Activated naive CD8-positive, alpha-beta T cell (primary cell): Measurements from ENCODE around the gene SCIMP.
"Not testable (repeated sequence)": the region's sequence is repeated elsewhere in the genome, so short reads cannot be mapped to it uniquely, and the experiment has no call there.

Source experiments
- H3K27ac Mint-ChIP-seq: one replicate; pipeline ENCODE4 v1.8.0; 2021; ENCODE audit warnings: mixed read lengths
- H3K27me3 Mint-ChIP-seq: one replicate; pipeline ENCODE4 v1.8.0; 2021; ENCODE audit warnings: mixed read lengths
- H3K36me3 Mint-ChIP-seq: one replicate; pipeline ENCODE4 v1.8.0; 2021; ENCODE audit warnings: mixed read lengths
- H3K4me1 Mint-ChIP-seq: one replicate; pipeline ENCODE4 v1.8.0; 2021; ENCODE audit warnings: low read depth, mixed read lengths
- H3K4me3 Mint-ChIP-seq: one replicate; pipeline ENCODE4 v1.8.0; 2021; ENCODE audit warnings: mild to moderate bottlenecking, mixed read lengths
- H3K9me3 Mint-ChIP-seq: one replicate; pipeline ENCODE4 v1.8.0; 2021; ENCODE audit warnings: low read depth, mixed read lengths

Gene SCIMP

GRCh38 chr17:5217562-5217961 is 17.1 kb downstream of the SCIMP start:
- H3K36me3 Mint-ChIP-seq, H3K27me3 Mint-ChIP-seq, H3K9me3 Mint-ChIP-seq, H3K27ac Mint-ChIP-seq, H3K4me3 Mint-ChIP-seq: not testable (repeated sequence)
- H3K4me1 Mint-ChIP-seq: peaks cover 14% of the 10 kb centered on the region

- no peaks in the 10 kb centered on the region for H3K9me3 Mint-ChIP-seq
- peaks cover 21% of the 10 kb centered on the region for H3K4me1 Mint-ChIP-seq
- H3K27me3 Mint-ChIP-seq: no peaks in the 10 kb centered on the region
- H3K36me3 Mint-ChIP-seq: peaks cover 6% of the 10 kb centered on the region
- H3K4me3 Mint-ChIP-seq: no peak overlapping the region
- peak overlapping the region; percentile 59 for H3K27ac Mint-ChIP-seq
These were observed 23.2 kb downstream of the SCIMP start for GRCh38 chr17:5211458-5211857.

GRCh38 chr17:5210614-5211252 is 23.9 kb downstream of the SCIMP start:
- Mint-ChIP-seq H3K4me1 (peaks cover 21% of the 10 kb centered on the region), H3K27ac (peak overlapping the region; percentile 59), H3K36me3 (peaks cover 6% of the 10 kb centered on the region), H3K27me3 (no peaks in the 10 kb centered on the region), H3K4me3 (peak overlapping the region; percentile 38), H3K9me3 (no peaks in the 10 kb centered on the region)

GRCh38 chr17:5210091-5210490 is 24.6 kb downstream of the SCIMP start:
- peaks cover 6% of the 10 kb centered on the region for H3K36me3 Mint-ChIP-seq
- no peak overlapping the region for H3K4me3 Mint-ChIP-seq
- H3K9me3 Mint-ChIP-seq: no peaks in the 10 kb centered on the region
- no peak overlapping the region for H3K27ac Mint-ChIP-seq
- peaks cover 21% of the 10 kb centered on the region for H3K4me1 Mint-ChIP-seq
- H3K27me3 Mint-ChIP-seq: no peaks in the 10 kb centered on the region

- H3K4me1 Mint-ChIP-seq: peaks cover 21% of the 10 kb centered on the region
- no peak overlapping the region for H3K4me3 Mint-ChIP-seq
- H3K27me3 Mint-ChIP-seq: no peaks in the 10 kb centered on the region
- no peak overlapping the region for H3K27ac Mint-ChIP-seq
- H3K36me3 Mint-ChIP-seq: peaks cover 6% of the 10 kb centered on the region
- H3K9me3 Mint-ChIP-seq: no peaks in the 10 kb centered on the region
These were observed 25.3 kb downstream of the SCIMP start for GRCh38 chr17:5209396-5209795.

GRCh38 chr17:5203908-5204294 is 30.8 kb downstream of the SCIMP start:
- H3K4me1 Mint-ChIP-seq: peaks cover 6% of the 10 kb centered on the region
- H3K9me3 Mint-ChIP-seq: no peaks in the 10 kb centered on the region
- H3K36me3 Mint-ChIP-seq: peaks cover 14% of the 10 kb centered on the region
- H3K27me3 Mint-ChIP-seq: no peaks in the 10 kb centered on the region
- H3K4me3 Mint-ChIP-seq: no peak overlapping the region
- H3K27ac Mint-ChIP-seq: no peak overlapping the region

- Mint-ChIP-seq H3K4me3 (no peak overlapping the region), H3K27me3 (no peaks in the 10 kb centered on the region)
These were observed 31.3 kb downstream of the SCIMP start for GRCh38 chr17:5203178-5203907.

GRCh38 chr17:5201011-5201410 is 33.6 kb downstream of the SCIMP start:
- Mint-ChIP-seq H3K36me3 (peaks cover 8% of the 10 kb centered on the region), H3K4me3 (no peak overlapping the region), H3K27ac (no peak overlapping the region), H3K9me3 (no peaks in the 10 kb centered on the region), H3K4me1 (peaks cover 17% of the 10 kb centered on the region), H3K27me3 (no peaks in the 10 kb centered on the region)

More at GRCh38 chr17:5203178-5203907, 31.3 kb downstream of the SCIMP start:
- H3K36me3 Mint-ChIP-seq: peaks cover 11% of the 10 kb centered on the region
- peaks cover 10% of the 10 kb centered on the region for H3K4me1 Mint-ChIP-seq
- no peaks in the 10 kb centered on the region for H3K9me3 Mint-ChIP-seq
- no peak overlapping the region for H3K27ac Mint-ChIP-seq

GRCh38 chr17:5200360-5200759 is 34.3 kb downstream of the SCIMP start:
- Mint-ChIP-seq H3K27me3 (no peaks in the 10 kb centered on the region), H3K4me3 (no peak overlapping the region), H3K9me3 (no peaks in the 10 kb centered on the region), H3K4me1 (peaks cover 17% of the 10 kb centered on the region), H3K27ac (no peak overlapping the region), H3K36me3 (peaks cover 8% of the 10 kb centered on the region)

GRCh38 chr17:5198472-5198871 is 36.2 kb downstream of the SCIMP start:
- Mint-ChIP-seq H3K4me1 (peaks cover 14% of the 10 kb centered on the region), H3K9me3 (no peaks in the 10 kb centered on the region), H3K27ac (peak overlapping the region; percentile 28), H3K4me3 (no peak overlapping the region), H3K27me3 (no peaks in the 10 kb centered on the region), H3K36me3 (peaks cover 2% of the 10 kb centered on the region)

GRCh38 chr17:5194346-5194745 is 40.3 kb downstream of the SCIMP start:
- H3K9me3 Mint-ChIP-seq: no peaks in the 10 kb centered on the region
- H3K27me3 Mint-ChIP-seq: no peaks in the 10 kb centered on the region
- H3K4me1 Mint-ChIP-seq: peaks cover 36% of the 10 kb centered on the region
- H3K27ac Mint-ChIP-seq: no peak overlapping the region
- peaks cover 4% of the 10 kb centered on the region for H3K36me3 Mint-ChIP-seq
- H3K4me3 Mint-ChIP-seq: no peak overlapping the region

- Mint-ChIP-seq H3K9me3 (peaks cover 6% of the 10 kb centered on the region), H3K36me3 (peaks cover 16% of the 10 kb centered on the region), H3K4me3 (peak within 1 kb of the TSS; percentile 94), H3K4me1 (peaks cover 26% of the 10 kb centered on the region), H3K27ac (peak within 1 kb of the TSS; percentile 87), H3K27me3 (no peaks in the 10 kb centered on the region)
These were observed 42.9 kb downstream of the SCIMP start, which contains the start of gene ZNF594 for GRCh38 chr17:5191541-5192417. TSS of gene ZNF594 (minus strand) at chr17:5191868. CDS start at chr17:5184256, 7,612 bp downstream.

- Mint-ChIP-seq H3K4me3 (no peak overlapping the region), H3K9me3 (peaks cover 30% of the 10 kb centered on the region), H3K27me3 (no peaks in the 10 kb centered on the region), H3K36me3 (peaks cover 55% of the 10 kb centered on the region), H3K27ac (no peak overlapping the region), H3K4me1 (peaks cover 2% of the 10 kb centered on the region)
These were observed 50.4 kb downstream of the SCIMP start for GRCh38 chr17:5184288-5184687.

GRCh38 chr17:5183410-5183793 is 51.3 kb downstream of the SCIMP start:
- no peaks in the 10 kb centered on the region for H3K27me3 Mint-ChIP-seq
- peaks cover 58% of the 10 kb centered on the region for H3K36me3 Mint-ChIP-seq
- H3K4me3 Mint-ChIP-seq: no peak overlapping the region
- H3K4me1 Mint-ChIP-seq: peaks cover 2% of the 10 kb centered on the region
- no peak overlapping the region for H3K27ac Mint-ChIP-seq
- peaks cover 33% of the 10 kb centered on the region for H3K9me3 Mint-ChIP-seq
